ENCODE data around the gene TTYH3.

Gene TTYH3

GRCh38 chr7:2601907-2602306 is 29.9 kb upstream of the TTYH3 start:
- no peak for TF ChIP-seq CTCF (IDR thresholded peaks at IDR 0.05)
- Histone ChIP-seq H3K36me3 (ENCODE audit: control insufficient read depth, insufficient read depth, low read length) (no peaks in the 10 kb centered on the region), H3K9me3 (ENCODE audit: control insufficient read depth, low read length) (no peaks in the 10 kb centered on the region), H2AFZ (no peak overlapping the region), H3K4me3 (ENCODE audit: low read depth, low read length) (no peak overlapping the region), H3K27me3 (ENCODE audit: control insufficient read depth, insufficient read depth, low read length) (no peaks in the 10 kb centered on the region), H3K4me1 (no peaks in the 10 kb centered on the region), H3K4me2 (ENCODE audit: low read length) (no peak overlapping the region), H3K9ac (no peak overlapping the region), H3K27ac (no peak overlapping the region), H3K79me2 (no peaks in the 10 kb centered on the region)

DNA sequence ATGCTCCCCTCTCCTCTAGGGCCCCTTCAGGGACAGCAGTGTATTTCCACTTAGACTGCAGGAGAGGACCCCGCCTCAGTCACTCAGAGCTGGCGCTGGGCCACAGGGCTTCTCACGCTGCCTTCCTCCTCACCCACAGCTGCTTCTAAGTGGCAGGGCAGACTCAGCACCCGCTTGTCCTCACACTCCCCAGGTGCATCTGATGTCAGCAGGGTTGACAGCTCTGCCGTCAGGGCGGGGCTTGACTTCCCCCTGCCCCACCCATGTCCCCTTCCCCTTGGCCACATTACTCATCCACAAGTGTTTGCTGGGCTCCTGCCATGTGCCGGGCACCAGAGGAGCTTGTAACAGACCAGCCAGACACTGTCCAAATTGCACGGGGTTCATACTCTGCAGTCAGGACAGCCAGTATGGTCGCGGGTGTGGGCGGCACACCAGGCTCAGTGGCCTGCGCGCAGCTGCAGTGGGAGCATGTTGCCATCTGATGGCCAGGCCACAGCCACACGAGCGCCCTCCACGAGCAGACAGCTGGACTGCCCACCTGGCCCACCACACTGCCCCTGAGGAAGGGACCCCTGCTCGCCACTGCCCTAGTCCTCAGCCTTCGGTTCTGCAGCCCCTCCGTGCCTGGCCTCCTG is 29.3 kb upstream of the TTYH3 start:
- Histone ChIP-seq H3K79me2 (no peaks in the 10 kb centered on the region), H3K4me2 (ENCODE audit: low read length) (no peak overlapping the region), H3K9ac (no peak overlapping the region), H3K27me3 (ENCODE audit: control insufficient read depth, insufficient read depth, low read length) (no peaks in the 10 kb centered on the region), H2AFZ (no peak overlapping the region), H3K36me3 (ENCODE audit: control insufficient read depth, insufficient read depth, low read length) (no peaks in the 10 kb centered on the region), H3K4me3 (ENCODE audit: low read depth, low read length) (no peak overlapping the region), H3K4me1 (no peaks in the 10 kb centered on the region), H3K9me3 (ENCODE audit: control insufficient read depth, low read length) (no peaks in the 10 kb centered on the region), H3K27ac (no peak overlapping the region)
- TF ChIP-seq CTCF (IDR thresholded peaks at IDR 0.05) = no peak

GRCh38 chr7:2603044-2603965 is 28.5 kb upstream of the TTYH3 start:
- Histone ChIP-seq H2AFZ (no peak overlapping the region), H3K4me3 (ENCODE audit: low read depth, low read length) (no peak overlapping the region), H3K36me3 (ENCODE audit: control insufficient read depth, insufficient read depth, low read length) (no peaks in the 10 kb centered on the region), H3K9me3 (ENCODE audit: control insufficient read depth, low read length) (no peaks in the 10 kb centered on the region), H3K4me1 (no peaks in the 10 kb centered on the region), H3K9ac (no peak overlapping the region), H3K4me2 (ENCODE audit: low read length) (no peak overlapping the region), H3K27ac (no peak overlapping the region), H3K27me3 (ENCODE audit: control insufficient read depth, insufficient read depth, low read length) (no peaks in the 10 kb centered on the region), H3K79me2 (no peaks in the 10 kb centered on the region)
- TF ChIP-seq CTCF (IDR thresholded peaks at IDR 0.05) = no peak

DNA sequence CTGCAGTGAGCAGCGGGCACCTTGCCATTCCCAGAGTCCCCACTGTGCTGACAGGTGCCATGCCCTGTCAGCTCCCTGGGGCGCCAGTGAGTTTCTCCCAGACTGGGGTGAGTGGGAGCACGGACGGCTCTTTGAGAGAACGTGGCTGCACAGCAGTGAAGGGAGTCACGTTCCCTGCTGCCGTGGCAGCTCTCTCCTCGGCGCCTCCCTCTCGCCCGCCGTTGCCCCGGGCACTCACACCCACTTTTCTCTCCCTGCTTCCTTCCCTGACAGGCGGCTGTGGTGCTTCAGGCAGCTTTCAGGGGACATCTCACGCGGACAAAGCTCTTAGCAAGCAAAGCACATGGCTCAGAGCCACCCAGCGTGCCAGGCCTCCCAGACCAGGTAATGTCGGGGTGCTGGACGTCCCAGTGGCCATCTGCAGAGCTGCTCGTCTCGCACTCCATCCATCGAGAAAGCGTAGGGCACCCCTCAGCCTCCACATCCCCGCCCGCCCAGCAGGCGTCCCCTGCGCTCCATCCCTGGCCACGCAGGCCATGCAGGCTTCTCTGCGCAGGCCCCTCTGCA is 27.1 kb upstream of the TTYH3 start:
- Histone ChIP-seq H3K4me1 (no peaks in the 10 kb centered on the region), H3K9ac (no peak overlapping the region), H3K9me3 (ENCODE audit: control insufficient read depth, low read length) (no peaks in the 10 kb centered on the region), H3K36me3 (ENCODE audit: control insufficient read depth, insufficient read depth, low read length) (no peaks in the 10 kb centered on the region), H3K79me2 (no peaks in the 10 kb centered on the region), H3K4me2 (ENCODE audit: low read length) (no peak overlapping the region), H2AFZ (no peak overlapping the region), H3K27ac (no peak overlapping the region), H3K27me3 (ENCODE audit: control insufficient read depth, insufficient read depth, low read length) (no peaks in the 10 kb centered on the region), H3K4me3 (ENCODE audit: low read depth, low read length) (no peak overlapping the region)
- TF ChIP-seq CTCF (IDR thresholded peaks at IDR 0.05) = no peak
